HEK293 (cell line): ENCODE results near the gene FTL.

Experiments
- CTCF ChIA-PET: fragments of 350-600 bp; formaldehyde crosslinking; extraction: SDS; loops from one replicate; lab custom pipeline; 2021; ENCODE audit warnings: antibody characterized with exemption; lab: Yijun Ruan, JAX
- POLR2A ChIA-PET: fragments of 300-600 bp; formaldehyde crosslinking; extraction: SDS; loops from one replicate; lab custom pipeline; 2020; ENCODE audit warnings: antibody characterized with exemption, inconsistent platforms; lab: Yijun Ruan, JAX
- H3K27ac ChIP-seq: fragments of 200-500 bp; sonication (Bioruptor generic); 2 replicates; pipeline ENCODE4 v1.5.1; 2014; ENCODE audit warnings: low read depth, low read length, control low read depth, inconsistent platforms; ENCODE audit errors: extremely low read depth
- H3K36me3 ChIP-seq, 2 experiments: fragments of 200-500 bp in 1 of 2; sonication (Bioruptor generic) in 1 of 2; 1 replicate in 1 of 2; 2 replicates in 1 of 2; pipeline ENCODE4 v1.5.1; 2014 to 2017; ENCODE audit warnings: inconsistent platforms in 2 of 2, low read length in 2 of 2; ENCODE audit not compliant: control insufficient read depth in 2 of 2, insufficient read depth in 1 of 2
- H3K4me1 ChIP-seq: fragments of 200-500 bp; sonication (Bioruptor generic); 2 replicates; pipeline ENCODE4 v1.5.1; 2014; ENCODE audit warnings: mild to moderate bottlenecking, low read length, inconsistent platforms; ENCODE audit not compliant: control insufficient read depth, insufficient read depth
- H3K4me3 ChIP-seq: 2 replicates; pipeline ENCODE4 v1.5.1; 2011; ENCODE audit warnings: low read depth, mild to moderate bottlenecking, control low read depth, low read length, moderate library complexity
- H3K9me3 ChIP-seq: fragments of 200-500 bp; sonication (Bioruptor generic); 2 replicates; pipeline ENCODE4 v1.5.1; 2014; ENCODE audit warnings: low read depth, low read length, inconsistent platforms; ENCODE audit not compliant: control insufficient read depth, insufficient read depth
- AEBP2 ChIP-seq: fragments of 450-650 bp; formaldehyde crosslinking; IDR thresholded peaks from 2 replicates; pipeline ENCODE4 v1.5.1; 2016; ENCODE audit warnings: missing biosample characterization, missing genetic modification characterization, borderline replicate concordance
- GLI2 ChIP-seq: fragments of 450-650 bp; formaldehyde crosslinking; IDR thresholded peaks from 2 replicates; pipeline ENCODE4; 2017; ENCODE audit warnings: missing biosample characterization, missing genetic modification characterization, low read depth, borderline replicate concordance
- TCF7L2 ChIP-seq: IDR thresholded peaks from 2 replicates; pipeline ENCODE4 v1.6.1; 2011; ENCODE audit warnings: low read depth, mild to moderate bottlenecking, inconsistent platforms, low read length, moderate library complexity, borderline replicate concordance
- YY2 ChIP-seq: fragments of 450-650 bp; formaldehyde crosslinking; IDR thresholded peaks from 2 replicates; pipeline ENCODE4 v1.5.1; 2016; ENCODE audit warnings: missing biosample characterization, missing genetic modification characterization
- ZEB2 ChIP-seq: fragments of 450-650 bp; formaldehyde crosslinking; IDR thresholded peaks from 2 replicates; pipeline ENCODE4 v1.5.1; 2016; ENCODE audit warnings: missing biosample characterization, missing genetic modification characterization
- ZNF174 ChIP-seq: fragments of 450-650 bp; formaldehyde crosslinking; IDR thresholded peaks from 2 replicates; pipeline ENCODE4 v1.5.0; 2017; ENCODE audit warnings: missing biosample characterization, mild to moderate bottlenecking, missing genetic modification characterization
- ZNF223 ChIP-seq: fragments of 450-650 bp; formaldehyde crosslinking; IDR thresholded peaks from 2 replicates; pipeline ENCODE4 v1.5.1; 2016; ENCODE audit warnings: missing biosample characterization, missing genetic modification characterization
- ZNF23 ChIP-seq: fragments of 450-650 bp; formaldehyde crosslinking; IDR thresholded peaks from 2 replicates; pipeline ENCODE4 v1.5.1; 2016; ENCODE audit warnings: missing biosample characterization, missing genetic modification characterization, borderline replicate concordance
- ZNF518A ChIP-seq: fragments of 450-650 bp; formaldehyde crosslinking; conservative IDR thresholded peaks from 2 replicates; pipeline ENCODE4 v1.5.1; 2016; ENCODE audit warnings: low read depth, missing biosample characterization, missing genetic modification characterization
- ZNF580 ChIP-seq: fragments of 450-650 bp; formaldehyde crosslinking; IDR thresholded peaks from 2 replicates; pipeline ENCODE4 v1.5.1; 2016; ENCODE audit warnings: missing biosample characterization, missing genetic modification characterization
- ZNF610 ChIP-seq: fragments of 450-650 bp; formaldehyde crosslinking; IDR thresholded peaks from 2 replicates; pipeline ENCODE4 v1.5.1; 2016; ENCODE audit warnings: missing biosample characterization, missing genetic modification characterization, borderline replicate concordance
- ZNF624 ChIP-seq: fragments of 450-650 bp; formaldehyde crosslinking; IDR thresholded peaks from 2 replicates; pipeline ENCODE4 v1.5.1; 2017; ENCODE audit warnings: missing biosample characterization, missing genetic modification characterization
- ZNF660 ChIP-seq: fragments of 450-650 bp; IDR thresholded peaks from 2 replicates; pipeline ENCODE4 v1.5.1; 2018; ENCODE audit warnings: missing biosample characterization, mild to moderate bottlenecking, missing genetic modification characterization
- ZNF664 ChIP-seq: fragments of 450-650 bp; formaldehyde crosslinking; IDR thresholded peaks from 2 replicates; pipeline ENCODE4 v1.5.1; 2016; ENCODE audit warnings: missing biosample characterization, missing genetic modification characterization
- ZNF670 ChIP-seq: fragments of 450-650 bp; formaldehyde crosslinking; IDR thresholded peaks from 2 replicates; pipeline ENCODE4 v1.5.1; 2016; ENCODE audit warnings: missing biosample characterization, missing genetic modification characterization, low read depth
- ZNF76 ChIP-seq: fragments of 450-650 bp; formaldehyde crosslinking; IDR thresholded peaks from 2 replicates; pipeline ENCODE4; 2016; ENCODE audit warnings: low read depth, missing biosample characterization, missing genetic modification characterization, borderline replicate concordance
- ZNF768 ChIP-seq: fragments of 450-650 bp; formaldehyde crosslinking; IDR thresholded peaks from 2 replicates; pipeline ENCODE4 v1.5.1; 2018; ENCODE audit warnings: missing biosample characterization, mild to moderate bottlenecking, missing genetic modification characterization
- ZNF785 ChIP-seq: fragments of 450-650 bp; formaldehyde crosslinking; IDR thresholded peaks from 2 replicates; pipeline ENCODE4 v1.5.1; 2016; ENCODE audit warnings: missing biosample characterization, missing genetic modification characterization

The FTL gene

GRCh38 chr19:49014870-49015255 lies 49.8 kb downstream of the FTL start:
- CTCF ChIA-PET: interaction anchor here (9.4 kb wide), 1 partner anchor 16 kb away, joined by 133 read pairs; no protein-coding TSS in a partner anchor
- TF ChIP-seq ZNF76 (tag by site-specific recombination) (no peak), YY2 (tag by site-specific recombination) (no peak), AEBP2 (tag by site-specific recombination) (no peak), ZNF785 (no peak), ZNF610 (tag by site-specific recombination) (no peak), ZEB2 (tag by site-specific recombination) (no peak), ZNF670 (no peak), ZNF23 (no peak), ZNF768 (no peak), TCF7L2 (no peak), ZNF174 (tag by site-specific recombination) (no peak), ZNF223 (tag by site-specific recombination) (no peak), ZNF624 (tag by site-specific recombination) (no peak), ZNF664 (tag by site-specific recombination) (no peak), ZNF660 (tag by site-specific recombination) (no peak), ZNF580 (tag by site-specific recombination) (no peak), ZNF518A (tag by site-specific recombination) (no peak), GLI2 (no peak)
- POLR2A ChIA-PET: interaction anchor here (1.1 kb wide), 1 partner anchor 45 kb away, joined by 3 read pairs; no protein-coding TSS in a partner anchor
- H3K4me3 ChIP-seq: no peak overlapping the region
- no peaks in the 10 kb centered on the region for H3K9me3 ChIP-seq
- peaks cover 19 to 61% of the 10 kb centered on the region in 2 experiments; a peak in 2 of 3 replicates for H3K36me3 ChIP-seq
- no peak overlapping the region for H3K27ac ChIP-seq
- H3K4me1 ChIP-seq: peaks cover 5% of the 10 kb centered on the region

- TF ChIP-seq ZNF660 (tag by site-specific recombination): no peak
- H3K4me1 ChIP-seq: peaks cover 7% of the 10 kb centered on the region
- POLR2A ChIA-PET: no interaction called here
- no peak overlapping the region for H3K4me3 ChIP-seq
- H3K9me3 ChIP-seq: no peaks in the 10 kb centered on the region
- peaks cover 11 to 47% of the 10 kb centered on the region in 2 experiments; a peak in 2 of 3 replicates for H3K36me3 ChIP-seq
- H3K27ac ChIP-seq: no peak overlapping the region
- CTCF ChIA-PET: interaction anchor here (0.6 kb wide), 1 partner anchor 177 kb away, joined by 4 read pairs; no protein-coding TSS in a partner anchor
These were observed 51.1 kb downstream of the FTL start for GRCh38 chr19:49016067-49016839.
